ENCODE results near the gene ATXN10.

ATXN10 gene

DNA sequence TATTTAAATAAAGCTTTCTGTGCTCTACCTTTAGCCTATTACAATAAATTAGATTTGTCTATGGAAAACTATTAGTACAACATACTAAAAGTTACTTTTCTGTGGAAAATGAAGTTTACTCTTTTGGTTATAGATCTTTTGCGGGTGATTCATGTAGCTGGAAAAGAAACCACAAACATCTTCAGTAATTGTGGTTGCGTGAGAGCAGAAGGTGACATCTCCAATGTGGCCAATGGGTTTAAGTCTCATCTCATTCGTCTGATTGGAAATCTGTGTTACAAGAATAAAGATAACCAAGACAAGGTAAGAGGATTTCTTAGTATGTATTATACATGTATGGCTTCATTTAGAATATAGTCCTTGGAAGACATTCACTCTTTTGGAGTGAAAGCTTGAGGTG, 68.6 kb downstream of the ATXN10 start:
- DNase-seq (ENCODE audit: low read depth) = no peak
- no peak overlapping the region for H3K4me3 ChIP-seq (ENCODE audit: low read depth, low read length)
- TF ChIP-seq, protein P1, sequence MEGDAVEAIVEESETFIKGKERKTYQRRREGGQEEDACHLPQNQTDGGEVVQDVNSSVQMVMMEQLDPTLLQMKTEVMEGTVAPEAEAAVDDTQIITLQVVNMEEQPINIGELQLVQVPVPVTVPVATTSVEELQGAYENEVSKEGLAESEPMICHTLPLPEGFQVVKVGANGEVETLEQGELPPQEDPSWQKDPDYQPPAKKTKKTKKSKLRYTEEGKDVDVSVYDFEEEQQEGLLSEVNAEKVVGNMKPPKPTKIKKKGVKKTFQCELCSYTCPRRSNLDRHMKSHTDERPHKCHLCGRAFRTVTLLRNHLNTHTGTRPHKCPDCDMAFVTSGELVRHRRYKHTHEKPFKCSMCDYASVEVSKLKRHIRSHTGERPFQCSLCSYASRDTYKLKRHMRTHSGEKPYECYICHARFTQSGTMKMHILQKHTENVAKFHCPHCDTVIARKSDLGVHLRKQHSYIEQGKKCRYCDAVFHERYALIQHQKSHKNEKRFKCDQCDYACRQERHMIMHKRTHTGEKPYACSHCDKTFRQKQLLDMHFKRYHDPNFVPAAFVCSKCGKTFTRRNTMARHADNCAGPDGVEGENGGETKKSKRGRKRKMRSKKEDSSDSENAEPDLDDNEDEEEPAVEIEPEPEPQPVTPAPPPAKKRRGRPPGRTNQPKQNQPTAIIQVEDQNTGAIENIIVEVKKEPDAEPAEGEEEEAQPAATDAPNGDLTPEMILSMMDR (IDR thresholded peaks at IDR 0.05; ENCODE audit: insufficient read depth, low read depth, low read length, missing control alignments) = no peak

DNA sequence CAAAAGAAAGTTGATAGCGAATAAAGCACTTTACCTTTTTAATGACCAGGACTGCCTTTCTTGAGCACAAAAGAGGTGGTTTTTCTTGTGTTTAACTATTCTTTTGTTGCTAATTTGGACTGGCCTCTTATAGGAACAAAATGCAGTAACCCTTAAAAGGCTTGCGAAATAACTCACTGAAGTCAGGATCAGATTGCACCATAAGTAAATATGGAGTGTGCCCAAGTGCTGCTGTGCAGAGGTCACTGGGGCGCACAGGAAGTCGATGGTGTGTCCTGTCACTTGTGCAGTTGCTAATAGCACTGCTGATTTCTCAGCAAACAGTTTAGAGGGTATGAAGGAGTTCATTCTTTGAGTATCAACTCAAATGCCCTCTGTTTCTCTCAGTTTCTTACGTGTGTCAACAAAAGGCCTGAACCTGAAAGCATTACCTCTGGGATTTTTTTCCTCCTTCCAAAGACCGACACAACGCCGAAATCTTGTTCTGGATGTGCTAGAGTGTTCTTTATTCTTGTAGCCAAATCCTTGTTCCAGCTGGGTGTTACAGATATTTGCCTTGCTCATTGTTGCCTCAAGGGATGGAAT, 71.3 kb downstream of the ATXN10 start:
- TF ChIP-seq, protein P1 (IDR thresholded peaks at IDR 0.05; ENCODE audit: insufficient read depth, low read depth, low read length, missing control alignments) = no peak
- no peak for DNase-seq (ENCODE audit: low read depth)
- no peak overlapping the region for H3K4me3 ChIP-seq (ENCODE audit: low read depth, low read length)

DNA sequence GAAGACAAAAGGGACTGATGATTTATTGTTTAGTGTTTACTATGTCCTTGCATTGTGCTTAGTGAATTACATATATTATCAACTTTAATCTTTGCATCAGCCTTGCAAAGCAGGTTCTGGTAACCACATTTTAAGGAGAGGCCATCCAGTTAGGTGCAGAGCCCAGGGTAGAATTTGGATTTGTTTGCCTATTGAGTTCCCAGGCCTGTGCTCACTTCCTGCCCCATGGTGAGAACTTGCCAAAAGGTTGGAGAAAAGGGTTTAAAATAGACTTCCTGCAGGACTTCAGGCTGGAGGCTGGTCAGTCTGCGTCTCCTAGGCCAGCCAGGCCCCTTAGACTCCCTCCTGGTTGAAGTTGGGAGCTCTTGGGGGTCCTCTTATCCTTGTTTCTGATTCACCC, 72.1 kb downstream of the ATXN10 start:
- no peak overlapping the region for H3K4me3 ChIP-seq (ENCODE audit: low read depth, low read length)
- TF ChIP-seq, protein P1 (IDR thresholded peaks at IDR 0.05; ENCODE audit: insufficient read depth, low read depth, low read length, missing control alignments) = no peak
- no peak for DNase-seq (ENCODE audit: low read depth)

DNA sequence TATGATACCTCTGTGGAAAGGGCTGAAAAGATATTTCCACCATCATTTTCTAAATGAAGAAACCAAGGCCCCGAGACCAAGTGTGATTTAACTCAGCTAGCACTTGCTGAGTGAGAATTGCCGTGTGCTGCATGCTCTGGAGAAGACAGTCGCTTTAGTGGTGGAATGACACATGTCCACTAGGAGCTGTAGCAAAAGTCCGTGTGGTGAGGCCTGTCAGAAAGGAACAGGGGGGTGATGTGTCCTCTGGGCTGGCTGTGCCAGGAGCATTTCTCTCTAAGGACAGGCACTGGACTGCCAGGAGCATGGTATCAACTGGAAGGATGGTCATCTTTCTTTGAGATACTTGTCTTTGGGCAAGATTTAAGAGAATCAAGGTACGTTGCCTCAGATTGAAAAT, 72.8 kb downstream of the ATXN10 start:
- no peak overlapping the region for H3K4me3 ChIP-seq (ENCODE audit: low read depth, low read length)
- TF ChIP-seq, protein P1 (IDR thresholded peaks at IDR 0.05; ENCODE audit: insufficient read depth, low read depth, low read length, missing control alignments) = no peak
- DNase-seq (ENCODE audit: low read depth) = no peak

DNA sequence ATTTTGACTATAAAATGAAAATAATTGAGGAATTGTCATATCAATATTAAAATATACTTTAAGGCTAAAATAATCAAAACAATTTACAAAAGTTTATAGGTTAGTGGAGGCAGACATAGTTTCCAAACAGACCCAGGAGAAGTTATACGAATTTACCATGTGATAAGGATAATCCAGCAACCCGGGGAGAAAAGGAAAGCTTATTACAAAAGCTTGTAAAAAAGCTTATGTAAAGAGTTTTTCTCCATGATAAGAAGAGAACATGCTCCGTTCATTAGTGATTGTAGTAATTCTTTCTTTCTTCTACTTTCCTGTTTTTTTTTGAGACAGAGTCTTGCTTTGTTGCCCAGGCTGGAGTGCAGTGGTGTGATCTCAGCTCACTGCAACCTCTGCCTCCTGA, 79.0 kb downstream of the ATXN10 start:
- TF ChIP-seq, protein P1 (IDR thresholded peaks at IDR 0.05; ENCODE audit: insufficient read depth, low read depth, low read length, missing control alignments) = no peak
- DNase-seq (ENCODE audit: low read depth) = no peak
- no peak overlapping the region for H3K4me3 ChIP-seq (ENCODE audit: low read depth, low read length)

DNA sequence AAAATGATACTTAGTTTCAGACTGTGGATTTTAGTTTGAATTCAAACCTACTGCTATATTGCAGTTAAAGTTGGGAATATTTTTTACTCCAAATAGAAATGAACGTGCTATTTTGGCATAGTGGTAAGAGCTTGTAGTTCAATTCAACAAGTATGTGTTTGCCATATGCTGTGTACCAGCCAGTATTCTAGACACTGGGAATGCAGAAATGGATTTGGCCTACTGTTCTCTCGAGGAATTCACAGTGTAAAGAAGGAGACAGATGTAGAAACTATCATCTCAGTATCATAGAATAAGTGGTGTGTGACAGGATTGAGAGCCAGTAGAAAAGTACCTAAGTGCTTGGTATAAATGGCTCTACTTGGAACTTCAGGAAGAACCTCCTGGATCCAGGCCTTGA, 80.4 kb downstream of the ATXN10 start:
- TF ChIP-seq, protein P1 (IDR thresholded peaks at IDR 0.05; ENCODE audit: insufficient read depth, low read depth, low read length, missing control alignments) = no peak
- no peak overlapping the region for H3K4me3 ChIP-seq (ENCODE audit: low read depth, low read length)
- DNase-seq (ENCODE audit: low read depth) = no peak

DNA sequence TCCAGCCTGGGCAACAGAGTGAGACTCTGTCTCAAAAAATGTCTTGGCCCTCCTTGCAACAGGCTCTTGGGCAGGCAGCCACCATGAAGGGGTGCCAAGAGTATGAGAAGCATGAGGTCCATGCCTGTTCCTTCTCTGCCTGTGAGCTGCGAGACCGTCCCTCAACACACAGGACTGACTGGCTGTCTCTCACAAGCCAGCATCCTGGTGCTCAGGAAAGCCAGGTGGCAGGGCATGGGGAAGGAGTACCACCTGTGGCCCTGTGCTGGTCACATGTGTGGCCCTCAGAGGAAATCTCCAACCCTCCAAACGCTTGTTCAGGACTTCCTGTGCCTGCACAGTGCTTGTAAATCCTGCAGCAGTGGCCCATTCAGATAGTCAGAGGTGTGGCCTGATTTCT, 83.2 kb downstream of the ATXN10 start:
- TF ChIP-seq, protein P1 (IDR thresholded peaks at IDR 0.05; ENCODE audit: insufficient read depth, low read depth, low read length, missing control alignments) = no peak
- no peak for DNase-seq (ENCODE audit: low read depth)
- H3K4me3 ChIP-seq (ENCODE audit: low read depth, low read length) = no peak overlapping the region

Data from GM12865 (cell line).